Spleen (tissue), 7 donors: ENCODE results near the gene CACNA2D2.

Experiments
- POLR2A ChIP-seq, 3 donors: fragments of 450-650 bp; IDR thresholded peaks; one replicate each; pipeline ENCODE4 v1.5.1; 2017; ENCODE audit warnings: antibody characterized with exemption in 3 of 3, mild to moderate bottlenecking in 1 of 3
- POLR2AphosphoS5 ChIP-seq, 3 donors: sonication (generic); formaldehyde crosslinking; IDR thresholded peaks; one replicate each; pipeline ENCODE4 v1.5.1; 2017; ENCODE audit warnings: antibody characterized with exemption in 3 of 3
- TF ChIP-seq, protein P1 (sequence below), 11 experiments: fragments of 200-600 bp in 7 of 11; fragments of 450-650 bp in 4 of 11; sonication (generic) in 4 of 11; IDR thresholded peaks in 8 of 11; conservative IDR thresholded peaks in 3 of 11; 1 replicate in 7 of 11; 2 replicates in 4 of 11; pipeline versions ENCODE4 v1.4.0 to v1.8.0; 2016 to 2021; ENCODE audit warnings: antibody characterized with exemption in 11 of 11, inconsistent platforms in 4 of 11, mild to moderate bottlenecking in 1 of 11
- donor health status: DM: no; HTN: no; CAD: no; lungs with moderate emphysema.
- donor health status: DM: no; HTN: no; CAD: no.
- donor health status: DM: no; HTN: no; CAD: no.

DNA sequence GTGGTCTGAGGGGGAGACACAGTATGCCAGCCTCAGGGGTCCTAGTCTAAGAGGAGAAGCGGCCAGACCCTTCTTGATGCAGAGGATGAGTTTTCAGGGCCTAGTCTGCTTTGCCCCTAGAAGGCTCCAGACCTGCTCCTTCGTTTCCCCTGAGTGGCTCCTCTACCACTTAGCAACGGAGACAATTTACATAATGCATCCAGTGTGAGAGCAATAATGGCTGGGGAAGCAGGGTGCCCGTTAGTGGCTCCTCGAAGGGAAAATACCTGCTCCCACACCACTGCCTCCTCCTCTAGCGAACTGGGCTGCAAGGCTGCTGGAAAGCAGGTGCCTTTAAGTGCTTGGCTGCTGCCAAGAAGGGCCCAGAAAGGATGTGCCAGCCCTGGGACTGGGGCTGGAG lies 38.9 kb downstream of the CACNA2D2 start:
- TF ChIP-seq POLR2A (IDR thresholded peaks at IDR 0.05), result no peak
- TF ChIP-seq, protein P1, sequence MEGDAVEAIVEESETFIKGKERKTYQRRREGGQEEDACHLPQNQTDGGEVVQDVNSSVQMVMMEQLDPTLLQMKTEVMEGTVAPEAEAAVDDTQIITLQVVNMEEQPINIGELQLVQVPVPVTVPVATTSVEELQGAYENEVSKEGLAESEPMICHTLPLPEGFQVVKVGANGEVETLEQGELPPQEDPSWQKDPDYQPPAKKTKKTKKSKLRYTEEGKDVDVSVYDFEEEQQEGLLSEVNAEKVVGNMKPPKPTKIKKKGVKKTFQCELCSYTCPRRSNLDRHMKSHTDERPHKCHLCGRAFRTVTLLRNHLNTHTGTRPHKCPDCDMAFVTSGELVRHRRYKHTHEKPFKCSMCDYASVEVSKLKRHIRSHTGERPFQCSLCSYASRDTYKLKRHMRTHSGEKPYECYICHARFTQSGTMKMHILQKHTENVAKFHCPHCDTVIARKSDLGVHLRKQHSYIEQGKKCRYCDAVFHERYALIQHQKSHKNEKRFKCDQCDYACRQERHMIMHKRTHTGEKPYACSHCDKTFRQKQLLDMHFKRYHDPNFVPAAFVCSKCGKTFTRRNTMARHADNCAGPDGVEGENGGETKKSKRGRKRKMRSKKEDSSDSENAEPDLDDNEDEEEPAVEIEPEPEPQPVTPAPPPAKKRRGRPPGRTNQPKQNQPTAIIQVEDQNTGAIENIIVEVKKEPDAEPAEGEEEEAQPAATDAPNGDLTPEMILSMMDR (IDR thresholded peaks at IDR 0.05 in 8 of 11, conservative IDR thresholded peaks at IDR 0.05 in 3 of 11), result no peak
- TF ChIP-seq POLR2AphosphoS5 (IDR thresholded peaks at IDR 0.05), result no peak
